ENCODE data around the gene MAP2K5.
"Not testable (repeated sequence)": the region's sequence is repeated elsewhere in the genome, so short reads cannot be mapped to it uniquely, and the experiment has no call there.

The MAP2K5 gene

GRCh38 chr15:67613708-67614107 lies 71.2 kb downstream of the MAP2K5 start:
- Histone ChIP-seq H4K20me1 (ENCODE audit: insufficient read depth, low read length) (no peaks in the 10 kb centered on the region), H3K4me2 (ENCODE audit: low read length) (no peak overlapping the region), H3F3A (ENCODE audit: insufficient read depth, low read length) (no peaks in the 10 kb centered on the region), H3K27me3 (ENCODE audit: insufficient read depth, low read length) (no peaks in the 10 kb centered on the region), H3K4me3 (ENCODE audit: low read depth, low read length, poor library complexity, severe bottlenecking) (no peak overlapping the region), H3K9me2 (ENCODE audit: low read depth, low read length) (no peaks in the 10 kb centered on the region), H3K4me1 (ENCODE audit: insufficient read depth, low read length, severe bottlenecking) (no peaks in the 10 kb centered on the region), H3K9me3 (ENCODE audit: low read length) (no peaks in the 10 kb centered on the region), H3K79me2 (ENCODE audit: insufficient read depth, low read length) (no peaks in the 10 kb centered on the region), H3K27ac (ENCODE audit: low read depth, low read length, poor library complexity, severe bottlenecking) (no peak overlapping the region), H3K36me3 (ENCODE audit: insufficient read depth, low read length) (peaks cover 4% of the 10 kb centered on the region; the same call in 1 of the 2 replicates), H3K9ac (ENCODE audit: low read length) (no peak overlapping the region), H2AFZ (ENCODE audit: low read length) (no peak overlapping the region)
- no peak for TF ChIP-seq EZH2 (IDR thresholded peaks at IDR 0.05; ENCODE audit: borderline replicate concordance, low read length)
- TF ChIP-seq CTCF (IDR thresholded peaks at IDR 0.05; ENCODE audit: low read length): peak; percentile 25; the same call in 1 of the 2 replicates

- H4K20me1 ChIP-seq (ENCODE audit: insufficient read depth, low read length); H3K9ac ChIP-seq (ENCODE audit: low read length); H3K36me3 ChIP-seq (ENCODE audit: insufficient read depth, low read length); H2AFZ ChIP-seq (ENCODE audit: low read length); H3K27ac ChIP-seq (ENCODE audit: low read depth, low read length, poor library complexity, severe bottlenecking); H3K9me3 ChIP-seq (ENCODE audit: low read length); H3K27me3 ChIP-seq (ENCODE audit: insufficient read depth, low read length); H3K4me1 ChIP-seq (ENCODE audit: insufficient read depth, low read length, severe bottlenecking); H3K9me2 ChIP-seq (ENCODE audit: low read depth, low read length); H3K79me2 ChIP-seq (ENCODE audit: insufficient read depth, low read length); H3K4me2 ChIP-seq (ENCODE audit: low read length); H3K4me3 ChIP-seq (ENCODE audit: low read depth, low read length, poor library complexity, severe bottlenecking); H3F3A ChIP-seq (ENCODE audit: insufficient read depth, low read length): not testable (repeated sequence)
Observed at GRCh38 chr15:67615131-67615534, 72.6 kb downstream of the MAP2K5 start.

GRCh38 chr15:67618297-67618696 lies 75.8 kb downstream of the MAP2K5 start:
- Histone ChIP-seq H3K27ac (ENCODE audit: low read depth, low read length, poor library complexity, severe bottlenecking) (no peak overlapping the region), H4K20me1 (ENCODE audit: insufficient read depth, low read length) (no peaks in the 10 kb centered on the region), H2AFZ (ENCODE audit: low read length) (no peak overlapping the region), H3K4me2 (ENCODE audit: low read length) (no peak overlapping the region), H3K4me1 (ENCODE audit: insufficient read depth, low read length, severe bottlenecking) (no peaks in the 10 kb centered on the region), H3K9ac (ENCODE audit: low read length) (no peak overlapping the region), H3K4me3 (ENCODE audit: low read depth, low read length, poor library complexity, severe bottlenecking) (no peak overlapping the region), H3K79me2 (ENCODE audit: insufficient read depth, low read length) (no peaks in the 10 kb centered on the region), H3K36me3 (ENCODE audit: insufficient read depth, low read length) (peaks cover 8% of the 10 kb centered on the region; the same call in 1 of the 2 replicates), H3K27me3 (ENCODE audit: insufficient read depth, low read length) (no peaks in the 10 kb centered on the region), H3K9me3 (ENCODE audit: low read length) (no peaks in the 10 kb centered on the region), H3F3A (ENCODE audit: insufficient read depth, low read length) (no peaks in the 10 kb centered on the region), H3K9me2 (ENCODE audit: low read depth, low read length) (no peaks in the 10 kb centered on the region)
- TF ChIP-seq CTCF (IDR thresholded peaks at IDR 0.05; ENCODE audit: low read length) (no peak), EZH2 (IDR thresholded peaks at IDR 0.05; ENCODE audit: borderline replicate concordance, low read length) (no peak)

GRCh38 chr15:67622110-67622509 lies 79.6 kb downstream of the MAP2K5 start:
- H3K4me3 ChIP-seq (ENCODE audit: low read depth, low read length, poor library complexity, severe bottlenecking): no peak overlapping the region
- TF ChIP-seq EZH2 (IDR thresholded peaks at IDR 0.05; ENCODE audit: borderline replicate concordance, low read length) (no peak), CTCF (IDR thresholded peaks at IDR 0.05; ENCODE audit: low read length) (no peak)

More at GRCh38 chr15:67622110-67622509, 79.6 kb downstream of the MAP2K5 start:
- no peaks in the 10 kb centered on the region for H3F3A ChIP-seq (ENCODE audit: insufficient read depth, low read length)
- H3K27me3 ChIP-seq (ENCODE audit: insufficient read depth, low read length): no peaks in the 10 kb centered on the region
- H3K4me1 ChIP-seq (ENCODE audit: insufficient read depth, low read length, severe bottlenecking): no peaks in the 10 kb centered on the region
- no peaks in the 10 kb centered on the region for H3K79me2 ChIP-seq (ENCODE audit: insufficient read depth, low read length)
- no peaks in the 10 kb centered on the region for H3K9me3 ChIP-seq (ENCODE audit: low read length)
- H2AFZ ChIP-seq (ENCODE audit: low read length): no peak overlapping the region
- no peaks in the 10 kb centered on the region for H4K20me1 ChIP-seq (ENCODE audit: insufficient read depth, low read length)
- H3K9me2 ChIP-seq (ENCODE audit: low read depth, low read length): no peaks in the 10 kb centered on the region
- H3K27ac ChIP-seq (ENCODE audit: low read depth, low read length, poor library complexity, severe bottlenecking): no peak overlapping the region
- H3K4me2 ChIP-seq (ENCODE audit: low read length): no peak overlapping the region
- H3K9ac ChIP-seq (ENCODE audit: low read length): no peak overlapping the region
- peaks cover 8% of the 10 kb centered on the region for H3K36me3 ChIP-seq (ENCODE audit: insufficient read depth, low read length)

Measured in OCI-LY1 (cell line).